K562 (cell line): ENCODE results near the gene EML1. TPM values are rescaled to one million over a fixed set of nuclear protein-coding genes. Genes with fewer than 3 reads are reported as not detected.

Source experiments
- CREB1 ChIP-seq, 2 experiments: sonication (generic) in 1 of 2; formaldehyde crosslinking in 1 of 2; IDR thresholded peaks; 2 replicates each; pipeline versions ENCODE4 v1.6.1 to v1.8.0; 2012 to 2022; ENCODE audit warnings: inconsistent platforms in 1 of 2, mild to moderate bottlenecking in 1 of 2, missing genetic modification reagents in 1 of 2, moderate library complexity in 1 of 2
- FOXM1 ChIP-seq, 2 experiments: fragments of 450-650 bp in 1 of 2; sonication (generic) in 1 of 2; formaldehyde crosslinking in 1 of 2; IDR thresholded peaks; 2 replicates each; pipeline versions ENCODE4 v1.6.1 to v1.9.0; 2017 to 2022; ENCODE audit warnings: low read depth in 2 of 2, mild to moderate bottlenecking in 2 of 2, missing genetic modification reagents in 1 of 2, moderate library complexity in 1 of 2
- MECOM ChIP-seq: fragments of 250-450 bp; sonication (Bioruptor Pico); IDR thresholded peaks from 2 replicates; pipeline ENCODE4 v1.8.0; 2022; ENCODE audit warnings: inconsistent platforms
- RBFOX2 ChIP-seq: fragments of 200-400 bp; formaldehyde crosslinking; IDR thresholded peaks from 2 replicates; pipeline ENCODE4 v1.6.1; 2017; ENCODE audit warnings: low read depth, mild to moderate bottlenecking, low read length, moderate library complexity
- SRF ChIP-seq, 2 experiments: fragments of 250-450, 450-650 bp in 1 of 2; sonication (Bioruptor Pico) in 1 of 2; sonication (generic) in 1 of 2; formaldehyde crosslinking; IDR thresholded peaks; 2 replicates each; pipeline versions ENCODE4 v1.5.0 to v1.5.1; 2020 to 2022; ENCODE audit warnings: mild to moderate bottlenecking in 1 of 2, missing genetic modification reagents in 1 of 2
- ZNF184 ChIP-seq: sonication (generic); formaldehyde crosslinking; IDR thresholded peaks from 2 replicates; pipeline ENCODE4 v1.5.0; 2020; ENCODE audit warnings: missing genetic modification reagents
- polyA plus RNA-seq, 8 experiments: library from polyadenylated mRNA; depleted of rRNA in 4 of 8; stranded (reverse) in 5 of 8; unstranded in 3 of 8; fragments of >200 nt; fragmentation: Nextera tagmentation in 2 of 8; fragmentation: Illumina TruSeq in 1 of 8; extraction: Ambion mirVana in 2 of 8; extraction: Trizol in 1 of 8; gene quantifications; 2 replicates each; pipeline versions ENCODE4 v1.2.1 to v1.2.3, GENCODE V29; 2011 to 2014; ENCODE audit warnings: inconsistent platforms in 1 of 8, missing spikeins in 1 of 8
- total RNA-seq, 7 experiments: library from RNA; depleted of rRNA in 6 of 7; stranded (reverse); fragments of >200 nt in 6 of 7; fragmentation: Illumina TruSeq in 2 of 7; extraction: Trizol in 2 of 7; gene quantifications; 2 replicates each; pipeline versions ENCODE4 v1.2.1 to v1.2.3, GENCODE V29; 2011 to 2021; ENCODE audit warnings: low replicate concordance in 1 of 7
- TF ChIP-seq, protein P1 (sequence below): fragments of 450-650 bp; IDR thresholded peaks from 2 replicates; pipeline ENCODE4 v1.6.1; 2016; ENCODE audit warnings: low read depth
- TF ChIP-seq, protein P2 (sequence below): fragments of 200-600 bp; sonication (generic); IDR thresholded peaks from one replicate; pipeline ENCODE4 v1.6.1; 2012; ENCODE audit warnings: mild to moderate bottlenecking, low read depth, low read length, inconsistent platforms

EML1 gene
- total and polyA plus RNA-seq, 9 of the 15 experiments (the other 6 are each of a cell fraction or from before 2014, with no cell fraction given): 0.01 to 0.35 (median 0.07) TPM; not detected in 2

DNA sequence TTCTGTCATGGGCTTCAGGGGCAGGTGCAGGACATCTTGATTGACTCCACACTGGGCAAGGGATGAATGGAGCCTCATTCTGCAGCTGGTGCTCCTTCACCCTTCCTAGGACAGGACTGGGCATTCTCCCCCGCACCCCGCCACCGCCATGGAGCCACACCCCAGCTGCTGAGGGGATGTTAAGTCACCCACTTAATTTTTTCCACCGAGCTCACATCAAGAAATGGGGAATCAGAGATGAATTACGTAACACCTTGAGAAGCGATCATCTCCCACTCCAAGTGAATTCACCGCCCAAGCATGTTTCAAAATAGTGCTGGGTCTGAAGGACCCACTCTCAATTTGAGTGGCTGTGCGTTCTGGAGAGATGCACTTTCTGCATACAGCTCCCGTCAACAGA lies 94.2 kb downstream of the EML1 start (continued):
- TF ChIP-seq, protein P1, sequence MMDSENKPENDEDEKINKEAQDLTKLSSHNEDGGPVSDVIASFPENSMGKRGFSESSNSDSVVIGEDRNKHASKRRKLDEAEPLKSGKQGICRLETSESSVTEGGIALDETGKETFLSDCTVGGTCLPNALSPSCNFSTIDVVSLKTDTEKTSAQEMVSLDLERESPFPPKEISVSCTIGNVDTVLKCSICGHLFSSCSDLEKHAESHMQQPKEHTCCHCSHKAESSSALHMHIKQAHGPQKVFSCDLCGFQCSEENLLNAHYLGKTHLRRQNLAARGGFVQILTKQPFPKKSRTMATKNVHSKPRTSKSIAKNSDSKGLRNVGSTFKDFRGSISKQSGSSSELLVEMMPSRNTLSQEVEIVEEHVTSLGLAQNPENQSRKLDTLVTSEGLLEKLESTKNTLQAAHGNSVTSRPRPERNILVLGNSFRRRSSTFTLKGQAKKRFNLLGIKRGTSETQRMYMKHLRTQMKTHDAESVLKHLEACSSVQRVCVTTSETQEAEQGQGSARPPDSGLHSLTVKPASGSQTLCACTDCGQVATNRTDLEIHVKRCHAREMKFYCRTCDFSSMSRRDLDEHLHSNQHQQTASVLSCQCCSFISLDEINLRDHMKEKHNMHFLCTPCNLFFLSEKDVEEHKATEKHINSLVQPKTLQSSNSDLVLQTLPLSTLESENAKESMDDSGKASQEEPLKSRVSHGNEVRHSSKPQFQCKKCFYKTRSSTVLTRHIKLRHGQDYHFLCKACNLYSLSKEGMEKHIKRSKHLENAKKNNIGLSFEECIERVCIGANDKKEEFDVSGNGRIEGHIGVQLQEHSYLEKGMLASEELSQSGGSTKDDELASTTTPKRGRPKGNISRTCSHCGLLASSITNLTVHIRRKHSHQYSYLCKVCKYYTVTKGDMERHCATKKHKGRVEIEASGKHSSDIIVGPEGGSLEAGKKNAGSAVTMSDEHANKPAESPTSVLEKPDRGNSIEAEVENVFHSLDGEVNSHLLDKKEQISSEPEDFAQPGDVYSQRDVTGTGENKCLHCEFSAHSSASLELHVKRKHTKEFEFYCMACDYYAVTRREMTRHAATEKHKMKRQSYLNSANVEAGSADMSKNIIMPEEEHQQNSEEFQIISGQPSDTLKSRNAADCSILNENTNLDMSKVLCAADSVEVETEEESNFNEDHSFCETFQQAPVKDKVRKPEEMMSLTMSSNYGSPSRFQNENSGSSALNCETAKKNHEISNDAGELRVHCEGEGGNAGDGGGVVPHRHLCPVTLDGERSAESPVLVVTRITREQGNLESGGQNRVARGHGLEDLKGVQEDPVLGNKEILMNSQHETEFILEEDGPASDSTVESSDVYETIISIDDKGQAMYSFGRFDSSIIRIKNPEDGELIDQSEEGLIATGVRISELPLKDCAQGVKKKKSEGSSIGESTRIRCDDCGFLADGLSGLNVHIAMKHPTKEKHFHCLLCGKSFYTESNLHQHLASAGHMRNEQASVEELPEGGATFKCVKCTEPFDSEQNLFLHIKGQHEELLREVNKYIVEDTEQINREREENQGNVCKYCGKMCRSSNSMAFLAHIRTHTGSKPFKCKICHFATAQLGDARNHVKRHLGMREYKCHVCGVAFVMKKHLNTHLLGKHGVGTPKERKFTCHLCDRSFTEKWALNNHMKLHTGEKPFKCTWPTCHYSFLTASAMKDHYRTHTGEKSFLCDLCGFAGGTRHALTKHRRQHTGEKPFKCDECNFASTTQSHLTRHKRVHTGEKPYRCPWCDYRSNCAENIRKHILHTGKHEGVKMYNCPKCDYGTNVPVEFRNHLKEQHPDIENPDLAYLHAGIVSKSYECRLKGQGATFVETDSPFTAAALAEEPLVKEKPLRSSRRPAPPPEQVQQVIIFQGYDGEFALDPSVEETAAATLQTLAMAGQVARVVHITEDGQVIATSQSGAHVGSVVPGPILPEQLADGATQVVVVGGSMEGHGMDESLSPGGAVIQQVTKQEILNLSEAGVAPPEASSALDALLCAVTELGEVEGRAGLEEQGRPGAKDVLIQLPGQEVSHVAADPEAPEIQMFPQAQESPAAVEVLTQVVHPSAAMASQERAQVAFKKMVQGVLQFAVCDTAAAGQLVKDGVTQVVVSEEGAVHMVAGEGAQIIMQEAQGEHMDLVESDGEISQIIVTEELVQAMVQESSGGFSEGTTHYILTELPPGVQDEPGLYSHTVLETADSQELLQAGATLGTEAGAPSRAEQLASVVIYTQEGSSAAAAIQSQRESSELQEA: no peak
- TF ChIP-seq CREB1 (IDR thresholded peaks at IDR 0.05): no peak
- TF ChIP-seq CREB1 (CRISPR knock-in tag; IDR thresholded peaks at IDR 0.05): no peak
- TF ChIP-seq FOXM1 (IDR thresholded peaks at IDR 0.05; ENCODE audit: low read depth): no peak
- TF ChIP-seq FOXM1 (CRISPR knock-in tag; IDR thresholded peaks at IDR 0.05; ENCODE audit: low read depth): no peak
- TF ChIP-seq RBFOX2: no peak
- TF ChIP-seq ZNF184 (CRISPR knock-in tag): no peak
- TF ChIP-seq, protein P2, sequence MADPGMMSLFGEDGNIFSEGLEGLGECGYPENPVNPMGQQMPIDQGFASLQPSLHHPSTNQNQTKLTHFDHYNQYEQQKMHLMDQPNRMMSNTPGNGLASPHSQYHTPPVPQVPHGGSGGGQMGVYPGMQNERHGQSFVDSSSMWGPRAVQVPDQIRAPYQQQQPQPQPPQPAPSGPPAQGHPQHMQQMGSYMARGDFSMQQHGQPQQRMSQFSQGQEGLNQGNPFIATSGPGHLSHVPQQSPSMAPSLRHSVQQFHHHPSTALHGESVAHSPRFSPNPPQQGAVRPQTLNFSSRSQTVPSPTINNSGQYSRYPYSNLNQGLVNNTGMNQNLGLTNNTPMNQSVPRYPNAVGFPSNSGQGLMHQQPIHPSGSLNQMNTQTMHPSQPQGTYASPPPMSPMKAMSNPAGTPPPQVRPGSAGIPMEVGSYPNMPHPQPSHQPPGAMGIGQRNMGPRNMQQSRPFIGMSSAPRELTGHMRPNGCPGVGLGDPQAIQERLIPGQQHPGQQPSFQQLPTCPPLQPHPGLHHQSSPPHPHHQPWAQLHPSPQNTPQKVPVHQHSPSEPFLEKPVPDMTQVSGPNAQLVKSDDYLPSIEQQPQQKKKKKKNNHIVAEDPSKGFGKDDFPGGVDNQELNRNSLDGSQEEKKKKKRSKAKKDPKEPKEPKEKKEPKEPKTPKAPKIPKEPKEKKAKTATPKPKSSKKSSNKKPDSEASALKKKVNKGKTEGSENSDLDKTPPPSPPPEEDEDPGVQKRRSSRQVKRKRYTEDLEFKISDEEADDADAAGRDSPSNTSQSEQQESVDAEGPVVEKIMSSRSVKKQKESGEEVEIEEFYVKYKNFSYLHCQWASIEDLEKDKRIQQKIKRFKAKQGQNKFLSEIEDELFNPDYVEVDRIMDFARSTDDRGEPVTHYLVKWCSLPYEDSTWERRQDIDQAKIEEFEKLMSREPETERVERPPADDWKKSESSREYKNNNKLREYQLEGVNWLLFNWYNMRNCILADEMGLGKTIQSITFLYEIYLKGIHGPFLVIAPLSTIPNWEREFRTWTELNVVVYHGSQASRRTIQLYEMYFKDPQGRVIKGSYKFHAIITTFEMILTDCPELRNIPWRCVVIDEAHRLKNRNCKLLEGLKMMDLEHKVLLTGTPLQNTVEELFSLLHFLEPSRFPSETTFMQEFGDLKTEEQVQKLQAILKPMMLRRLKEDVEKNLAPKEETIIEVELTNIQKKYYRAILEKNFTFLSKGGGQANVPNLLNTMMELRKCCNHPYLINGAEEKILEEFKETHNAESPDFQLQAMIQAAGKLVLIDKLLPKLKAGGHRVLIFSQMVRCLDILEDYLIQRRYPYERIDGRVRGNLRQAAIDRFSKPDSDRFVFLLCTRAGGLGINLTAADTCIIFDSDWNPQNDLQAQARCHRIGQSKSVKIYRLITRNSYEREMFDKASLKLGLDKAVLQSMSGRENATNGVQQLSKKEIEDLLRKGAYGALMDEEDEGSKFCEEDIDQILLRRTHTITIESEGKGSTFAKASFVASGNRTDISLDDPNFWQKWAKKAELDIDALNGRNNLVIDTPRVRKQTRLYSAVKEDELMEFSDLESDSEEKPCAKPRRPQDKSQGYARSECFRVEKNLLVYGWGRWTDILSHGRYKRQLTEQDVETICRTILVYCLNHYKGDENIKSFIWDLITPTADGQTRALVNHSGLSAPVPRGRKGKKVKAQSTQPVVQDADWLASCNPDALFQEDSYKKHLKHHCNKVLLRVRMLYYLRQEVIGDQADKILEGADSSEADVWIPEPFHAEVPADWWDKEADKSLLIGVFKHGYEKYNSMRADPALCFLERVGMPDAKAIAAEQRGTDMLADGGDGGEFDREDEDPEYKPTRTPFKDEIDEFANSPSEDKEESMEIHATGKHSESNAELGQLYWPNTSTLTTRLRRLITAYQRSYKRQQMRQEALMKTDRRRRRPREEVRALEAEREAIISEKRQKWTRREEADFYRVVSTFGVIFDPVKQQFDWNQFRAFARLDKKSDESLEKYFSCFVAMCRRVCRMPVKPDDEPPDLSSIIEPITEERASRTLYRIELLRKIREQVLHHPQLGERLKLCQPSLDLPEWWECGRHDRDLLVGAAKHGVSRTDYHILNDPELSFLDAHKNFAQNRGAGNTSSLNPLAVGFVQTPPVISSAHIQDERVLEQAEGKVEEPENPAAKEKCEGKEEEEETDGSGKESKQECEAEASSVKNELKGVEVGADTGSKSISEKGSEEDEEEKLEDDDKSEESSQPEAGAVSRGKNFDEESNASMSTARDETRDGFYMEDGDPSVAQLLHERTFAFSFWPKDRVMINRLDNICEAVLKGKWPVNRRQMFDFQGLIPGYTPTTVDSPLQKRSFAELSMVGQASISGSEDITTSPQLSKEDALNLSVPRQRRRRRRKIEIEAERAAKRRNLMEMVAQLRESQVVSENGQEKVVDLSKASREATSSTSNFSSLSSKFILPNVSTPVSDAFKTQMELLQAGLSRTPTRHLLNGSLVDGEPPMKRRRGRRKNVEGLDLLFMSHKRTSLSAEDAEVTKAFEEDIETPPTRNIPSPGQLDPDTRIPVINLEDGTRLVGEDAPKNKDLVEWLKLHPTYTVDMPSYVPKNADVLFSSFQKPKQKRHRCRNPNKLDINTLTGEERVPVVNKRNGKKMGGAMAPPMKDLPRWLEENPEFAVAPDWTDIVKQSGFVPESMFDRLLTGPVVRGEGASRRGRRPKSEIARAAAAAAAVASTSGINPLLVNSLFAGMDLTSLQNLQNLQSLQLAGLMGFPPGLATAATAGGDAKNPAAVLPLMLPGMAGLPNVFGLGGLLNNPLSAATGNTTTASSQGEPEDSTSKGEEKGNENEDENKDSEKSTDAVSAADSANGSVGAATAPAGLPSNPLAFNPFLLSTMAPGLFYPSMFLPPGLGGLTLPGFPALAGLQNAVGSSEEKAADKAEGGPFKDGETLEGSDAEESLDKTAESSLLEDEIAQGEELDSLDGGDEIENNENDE: no peak
- TF ChIP-seq SRF (CRISPR knock-in tag; IDR thresholded peaks at IDR 0.05): no peak
- TF ChIP-seq MECOM (CRISPR knock-in tag): no peak
